PFSK-1 (cell line): Measurements from ENCODE around the gene C20orf141.

Experiments used
- POLR2AphosphoS5 ChIP-seq: IDR thresholded peaks from 2 replicates; pipeline ENCODE4 v1.6.1; 2012; ENCODE audit warnings: low read depth, mild to moderate bottlenecking, control low read depth, low read length, moderate library complexity
- SIN3A ChIP-seq: IDR thresholded peaks from 2 replicates; pipeline ENCODE4 v1.6.1; 2012; ENCODE audit warnings: mild to moderate bottlenecking, low read length, moderate library complexity, borderline replicate concordance; ENCODE audit not compliant: insufficient read depth
- TAF1 ChIP-seq: IDR thresholded peaks from 2 replicates; pipeline ENCODE4 v1.6.1; 2012; ENCODE audit warnings: low read length, control low read depth, borderline replicate concordance; ENCODE audit not compliant: insufficient read depth

GRCh38 chr20:2859330-2860121 lies 44.7 kb downstream of the C20orf141 start:
- TF ChIP-seq POLR2AphosphoS5 (no peak), SIN3A (no peak), TAF1 (no peak)
